ENCODE results near the gene PDIA6. TPM values are rescaled to one million over a fixed set of nuclear protein-coding genes. Genes with fewer than 3 reads are reported as not detected.

Gene PDIA6
- total RNA-seq, 2 experiments from 2014 or later = 190 TPM

DNA sequence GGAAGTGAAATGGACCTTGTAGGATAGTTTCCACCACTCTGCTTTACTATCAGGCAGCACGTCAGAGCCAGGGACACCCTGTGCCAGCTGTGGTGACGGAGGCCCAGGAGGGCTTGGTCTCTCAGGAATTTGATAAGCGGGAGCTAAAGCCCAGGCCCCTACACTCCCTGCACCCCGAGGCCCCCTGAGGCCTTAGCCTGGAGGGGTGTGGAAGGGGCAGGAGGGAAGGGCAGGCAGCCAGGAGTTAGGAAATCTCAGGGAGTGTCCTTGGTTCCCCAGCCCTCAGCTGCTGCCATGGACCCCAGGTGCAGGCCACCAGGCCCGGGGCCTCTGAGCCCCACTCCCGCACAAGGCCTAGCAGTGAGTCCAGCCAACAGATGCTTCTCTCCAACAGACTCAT is 38.2 kb downstream of the PDIA6 start:
- POLR2A ChIA-PET = interaction anchor here (0.6 kb wide), 1 partner anchor 29 kb away, joined by 5 read pairs; no protein-coding TSS in a partner anchor
- CTCF ChIA-PET = no interaction called here

DNA sequence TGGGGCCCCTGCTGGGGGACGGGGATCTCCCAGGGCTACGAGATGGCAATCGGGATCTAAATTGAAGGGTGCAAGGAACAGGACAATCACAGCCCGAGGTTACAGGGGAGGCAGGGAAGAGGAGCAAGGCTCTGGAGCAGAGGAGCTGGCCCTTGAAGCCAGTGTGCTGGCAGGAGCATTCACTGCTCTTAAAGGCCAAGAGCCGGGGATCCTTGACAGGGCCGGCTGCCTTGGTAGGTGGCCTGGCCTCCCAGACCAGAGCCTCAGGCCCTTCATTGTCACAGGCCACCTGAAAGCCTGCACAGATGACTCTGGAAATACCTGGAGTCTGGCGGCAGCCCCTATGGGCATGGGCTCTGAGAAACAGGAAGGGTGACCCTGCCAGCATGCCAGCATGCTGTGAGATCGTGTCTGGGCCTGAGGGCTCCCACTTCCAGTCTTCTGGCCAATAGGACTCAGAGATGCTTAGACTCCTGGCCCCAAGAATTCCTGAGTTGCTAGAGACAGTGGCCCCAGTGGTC is 38.7 kb downstream of the PDIA6 start:
- POLR2A ChIA-PET = interaction anchor here (0.6 kb wide), 1 partner anchor 28 kb away, joined by 5 read pairs; no protein-coding TSS in a partner anchor
- CTCF ChIA-PET = no interaction called here

DNA sequence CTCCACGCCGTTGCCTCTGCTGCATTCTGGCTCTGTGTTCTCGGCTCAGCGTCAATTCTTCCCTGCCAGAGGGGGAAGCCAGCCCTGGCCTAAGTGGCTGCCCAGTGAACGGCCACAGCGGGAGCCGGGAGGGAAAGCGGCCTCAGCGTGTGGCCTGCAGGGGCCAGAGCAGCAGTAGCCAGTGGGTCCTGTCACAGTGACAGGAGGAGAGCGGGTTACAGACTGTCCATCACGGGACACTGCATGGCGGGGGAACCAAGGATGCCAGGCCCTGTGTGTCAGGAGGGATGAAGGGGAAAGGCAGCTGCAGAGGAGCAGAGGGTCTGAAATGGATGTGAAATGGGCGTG is 39.7 kb downstream of the PDIA6 start:
- ChIA-PET CTCF (no interaction called here), POLR2A (no interaction called here)

DNA sequence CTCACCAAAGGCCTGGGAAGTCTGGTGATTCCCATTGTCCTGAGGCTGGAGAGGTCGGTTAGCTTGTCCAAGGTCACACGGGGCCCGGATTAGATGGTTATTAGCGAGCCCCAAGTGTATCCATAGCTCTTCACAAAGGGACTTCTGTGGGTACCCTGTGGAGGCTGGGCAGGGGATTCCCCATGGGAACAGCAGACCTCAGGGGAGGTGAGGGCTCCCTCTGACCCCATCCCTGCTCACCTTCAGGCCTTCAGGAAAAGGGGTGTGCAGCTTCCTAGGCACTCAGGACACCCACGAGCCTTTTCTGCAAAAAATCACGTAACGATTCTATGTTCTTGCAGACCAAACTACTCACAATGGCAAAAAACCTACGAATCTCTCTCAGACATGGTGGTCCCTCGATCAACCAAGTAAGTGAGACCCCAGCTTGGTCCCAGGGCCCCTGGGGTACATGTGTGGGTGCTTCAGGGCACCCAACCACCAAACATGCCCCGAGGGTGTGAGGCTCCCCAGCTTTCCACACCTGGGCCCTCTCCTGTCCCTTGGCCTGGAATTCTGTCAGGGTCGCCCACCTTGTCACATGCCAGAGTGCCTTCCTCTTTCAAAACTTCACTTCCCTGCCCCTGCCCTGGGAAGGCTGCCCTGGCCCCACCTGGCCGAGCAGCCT is 40.3 kb downstream of the PDIA6 start:
- CTCF ChIA-PET = no interaction called here

DNA sequence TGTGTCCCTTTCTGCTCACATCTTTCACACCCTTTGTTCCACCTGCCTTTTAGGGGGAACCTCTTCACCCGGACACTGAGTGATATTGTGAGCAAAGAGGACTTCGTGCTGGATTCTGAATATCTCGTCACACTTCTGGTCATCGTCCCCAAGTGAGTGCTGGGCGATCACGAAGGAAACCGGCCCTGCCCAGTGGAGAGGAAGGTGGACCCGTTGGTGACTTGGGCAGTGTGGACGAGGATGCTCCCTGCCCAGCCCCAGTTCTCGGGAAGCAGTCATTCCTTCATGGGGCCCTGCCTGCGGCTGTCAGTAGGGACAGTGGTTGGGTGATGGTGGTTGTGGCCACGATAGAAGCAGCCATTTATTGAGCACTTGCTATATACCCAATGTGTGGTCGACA is 40.8 kb downstream of the PDIA6 start:
- ChIA-PET POLR2A (no interaction called here), CTCF (no interaction called here)

More for the DNA sequence above, 40.3 kb downstream of the PDIA6 start:
- POLR2A ChIA-PET = no interaction called here

DNA sequence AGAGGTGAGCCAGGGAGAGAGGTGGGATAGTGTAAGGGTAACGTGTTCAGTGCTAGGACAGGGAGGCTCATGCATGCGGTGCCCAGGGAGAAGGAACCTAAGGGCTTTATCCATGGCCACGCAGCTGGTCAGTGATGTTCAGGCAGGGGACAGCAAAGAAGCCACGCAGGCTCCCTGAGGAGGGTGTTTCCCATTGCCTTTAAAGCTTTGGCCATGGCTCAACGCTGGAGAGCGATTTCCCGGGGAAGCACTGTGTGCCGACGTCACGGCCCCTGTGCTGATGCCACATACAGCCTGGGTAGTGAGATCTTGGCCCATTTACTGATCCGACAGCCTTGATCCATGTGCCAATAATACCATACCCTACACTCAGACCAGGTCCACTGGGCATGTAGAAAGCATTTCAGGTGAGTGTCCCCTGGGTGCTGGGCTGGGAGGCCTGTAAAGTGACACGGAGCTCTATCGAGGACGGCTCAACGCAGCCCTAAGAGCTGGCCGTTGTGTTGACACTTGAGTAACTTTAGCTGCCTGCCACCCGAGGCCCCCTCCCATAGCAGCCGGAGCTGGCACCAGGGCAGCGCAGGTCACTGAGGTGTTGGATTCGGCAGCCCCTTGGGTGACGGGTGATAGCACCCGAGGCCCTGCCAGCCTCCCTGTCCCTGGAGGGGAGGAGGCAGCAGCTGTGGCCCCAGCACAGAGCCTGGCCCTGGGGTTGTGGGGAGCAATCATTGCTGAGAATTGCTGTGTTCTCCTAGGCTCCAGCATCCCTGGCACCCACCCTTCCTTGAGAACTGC is 41.4 kb downstream of the PDIA6 start:
- CTCF ChIA-PET = no interaction called here
- POLR2A ChIA-PET = no interaction called here

DNA sequence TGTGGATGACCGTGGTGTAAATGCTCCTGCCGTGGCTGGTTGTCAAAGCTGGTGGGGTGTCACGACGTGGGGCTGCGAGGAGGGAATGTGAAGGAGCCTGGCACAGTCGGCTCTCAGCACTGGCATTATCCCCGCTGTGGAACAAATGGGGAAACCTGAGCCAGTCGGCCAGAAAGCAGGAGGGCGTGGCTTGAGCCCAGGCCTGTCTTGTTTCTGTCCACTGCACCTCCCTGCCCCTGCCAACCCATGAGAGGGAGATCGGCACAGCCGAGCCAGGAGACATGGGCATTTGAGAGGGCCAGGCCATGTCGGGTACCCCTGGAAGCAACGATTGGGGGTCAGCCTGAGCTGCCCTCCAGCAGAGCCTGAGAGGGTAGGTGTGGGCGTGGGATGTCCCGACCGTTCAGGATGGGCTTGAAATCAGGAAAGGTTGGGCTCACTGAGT is 44.5 kb downstream of the PDIA6 start:
- ChIA-PET POLR2A (no interaction called here), CTCF (no interaction called here)

DNA sequence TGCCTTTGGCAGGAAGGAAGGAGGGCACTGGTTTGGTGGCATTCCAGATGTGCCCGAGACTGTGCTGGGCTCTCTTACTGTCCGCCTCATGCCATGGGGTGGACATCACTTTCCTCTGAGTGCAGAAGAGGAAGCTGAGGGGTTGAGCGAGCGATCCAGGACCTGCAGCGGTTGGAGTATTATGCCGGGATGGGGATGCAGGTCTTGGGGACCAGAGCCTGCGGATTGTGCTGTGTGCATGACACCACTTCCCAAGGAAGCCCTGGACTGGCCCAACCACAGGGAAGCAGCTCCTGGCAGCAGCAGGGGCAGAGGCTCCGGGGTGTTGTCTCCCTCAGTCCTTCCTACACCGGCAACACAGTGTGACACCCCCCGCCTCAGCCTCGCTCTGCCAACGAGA is 46.7 kb downstream of the PDIA6 start:
- CTCF ChIA-PET = no interaction called here
- POLR2A ChIA-PET = no interaction called here

DNA sequence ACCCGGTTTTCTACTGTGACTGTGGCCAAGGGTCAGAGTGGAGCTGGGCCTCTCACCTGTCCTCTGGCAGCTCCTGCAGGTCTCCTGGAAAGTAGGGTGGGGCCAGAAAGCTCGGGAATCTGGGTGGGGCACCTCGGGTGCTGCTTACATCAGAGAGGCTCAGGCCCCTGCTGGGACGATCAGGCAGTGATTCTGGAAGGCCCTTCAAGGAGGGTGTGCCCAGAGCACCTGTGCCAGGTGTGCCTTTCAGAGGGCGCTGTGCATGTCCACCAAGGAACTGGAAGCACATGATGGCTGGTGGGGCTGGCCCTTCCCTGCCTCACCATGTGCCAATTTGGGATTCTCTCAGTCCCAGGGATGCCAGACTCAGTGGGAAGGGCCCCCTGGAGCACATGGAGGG is 47.1 kb downstream of the PDIA6 start:
- ChIA-PET POLR2A (no interaction called here), CTCF (interaction anchor here (0.6 to 0.7 kb wide), 2 partner anchors 67 to 484 kb away, joined by 3 read pairs; no protein-coding TSS in a partner anchor)

DNA sequence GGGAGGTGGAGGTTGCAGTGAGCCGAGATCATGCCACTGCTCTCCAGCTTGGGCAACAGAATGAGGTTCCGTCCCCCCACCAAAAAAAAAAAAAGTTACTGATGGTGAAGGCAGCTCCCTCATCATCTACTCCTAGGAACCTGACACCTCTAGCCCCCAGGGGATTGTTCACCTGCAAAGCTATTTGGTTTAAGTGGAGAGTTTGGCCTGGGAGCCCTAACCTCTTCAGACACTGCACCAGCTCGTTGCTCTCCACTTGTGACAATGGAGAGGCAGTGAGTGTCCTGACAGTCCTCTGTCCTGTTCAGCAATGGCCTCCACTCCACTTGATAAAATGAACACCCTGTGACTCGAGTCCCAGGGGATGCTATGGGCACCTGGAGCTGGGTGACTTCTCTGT is 47.7 kb downstream of the PDIA6 start:
- POLR2A ChIA-PET = no interaction called here
- CTCF ChIA-PET = interaction anchor here (0.6 to 0.7 kb wide), 2 partner anchors 68 to 484 kb away, joined by 3 read pairs; no protein-coding TSS in a partner anchor

DNA sequence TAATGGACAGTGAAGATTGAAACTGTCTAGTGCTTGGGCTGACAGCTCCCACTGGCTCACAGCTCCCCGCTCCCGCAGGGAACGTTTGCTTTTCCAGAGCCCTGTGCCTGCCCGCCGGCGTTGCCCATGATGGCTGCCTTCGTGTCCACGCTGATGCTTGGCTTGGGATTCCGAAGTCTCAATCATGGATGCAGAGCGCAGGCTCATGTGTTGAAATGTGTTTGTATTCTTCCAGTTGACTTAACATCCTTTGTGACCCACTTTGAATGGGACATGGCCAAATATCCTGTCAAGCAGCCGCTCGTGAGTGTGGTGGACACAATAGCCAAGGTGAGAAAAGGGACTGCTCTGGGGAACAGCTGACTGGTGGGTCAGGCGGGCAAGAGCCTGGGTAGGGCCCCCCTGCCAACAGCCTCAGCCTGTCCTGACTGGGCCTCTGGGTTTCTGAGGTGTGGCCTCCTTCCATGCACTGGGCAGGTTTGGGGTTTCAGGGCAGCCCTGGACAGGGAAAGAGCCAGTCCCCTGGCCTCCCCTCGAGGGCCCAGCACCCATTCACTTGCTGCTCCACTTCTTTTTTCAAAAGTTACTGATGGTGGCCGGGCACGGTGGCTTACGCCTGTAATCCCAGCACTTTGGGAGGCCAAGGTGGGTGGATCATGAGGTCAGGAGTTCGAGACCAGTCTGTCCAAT is 48.3 kb downstream of the PDIA6 start:
- ChIA-PET CTCF (no interaction called here), POLR2A (no interaction called here)

DNA sequence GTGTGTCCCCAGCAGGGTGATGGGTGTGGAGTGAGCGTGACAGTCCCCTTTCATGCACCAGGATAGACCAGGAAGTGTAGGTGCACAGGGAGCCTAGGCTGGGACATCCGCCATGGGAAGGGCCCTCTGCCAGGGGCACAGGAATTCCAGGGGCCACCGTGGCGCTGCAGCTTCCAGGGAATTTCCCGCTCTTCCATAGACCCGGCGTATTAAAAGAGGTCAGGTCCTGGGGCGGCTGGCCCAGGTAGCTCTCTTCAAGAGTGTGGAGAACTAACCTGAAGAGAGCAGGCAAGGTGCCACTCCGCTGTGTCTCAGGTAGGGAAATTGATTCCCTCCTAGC is 49.2 kb downstream of the PDIA6 start:
- POLR2A ChIA-PET = no interaction called here
- CTCF ChIA-PET = no interaction called here

DNA sequence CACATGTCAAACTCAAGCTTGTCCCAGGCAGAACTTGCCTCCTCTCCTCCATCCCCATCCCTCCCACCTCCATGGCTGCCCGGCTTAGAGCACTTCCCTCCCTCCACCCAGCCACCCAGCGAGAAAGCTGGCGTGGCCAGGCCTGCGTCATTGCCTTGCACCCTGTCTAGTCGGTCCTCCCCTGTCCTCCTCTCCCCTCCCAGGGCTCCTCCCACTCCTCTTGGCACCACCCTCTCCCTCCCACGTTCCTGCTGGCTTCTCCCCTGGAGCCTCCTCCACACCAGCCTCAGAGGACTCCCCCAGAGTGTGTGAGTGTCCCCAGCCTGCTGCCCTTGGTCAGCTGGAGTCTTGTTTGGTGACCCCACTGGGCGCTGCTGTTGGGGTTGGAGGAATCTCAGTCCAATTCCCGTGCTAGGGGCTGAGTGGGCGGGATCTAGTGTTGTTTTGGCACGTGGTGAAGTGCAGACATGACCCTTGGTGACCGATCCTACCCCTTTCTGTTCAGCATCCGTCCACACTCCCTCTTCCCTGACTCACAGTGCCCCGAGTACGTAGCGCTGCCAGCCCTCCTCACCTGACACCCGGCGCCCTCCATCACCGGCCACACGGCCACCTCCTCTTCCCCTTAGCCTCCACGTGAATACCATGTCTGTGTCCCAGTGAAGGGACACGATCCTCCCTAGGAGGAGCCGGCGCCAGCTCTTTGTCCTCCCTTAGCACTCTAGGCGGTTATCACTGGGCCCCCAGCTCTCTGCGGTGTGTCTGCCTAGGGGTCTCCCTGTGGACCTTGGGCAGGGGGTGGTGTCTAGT is 49.7 kb downstream of the PDIA6 start:
- ChIA-PET CTCF (interaction anchor here (0.9 kb wide), 1 partner anchor 15 kb away, joined by 3 read pairs; no protein-coding TSS in a partner anchor), POLR2A (no interaction called here)

DNA sequence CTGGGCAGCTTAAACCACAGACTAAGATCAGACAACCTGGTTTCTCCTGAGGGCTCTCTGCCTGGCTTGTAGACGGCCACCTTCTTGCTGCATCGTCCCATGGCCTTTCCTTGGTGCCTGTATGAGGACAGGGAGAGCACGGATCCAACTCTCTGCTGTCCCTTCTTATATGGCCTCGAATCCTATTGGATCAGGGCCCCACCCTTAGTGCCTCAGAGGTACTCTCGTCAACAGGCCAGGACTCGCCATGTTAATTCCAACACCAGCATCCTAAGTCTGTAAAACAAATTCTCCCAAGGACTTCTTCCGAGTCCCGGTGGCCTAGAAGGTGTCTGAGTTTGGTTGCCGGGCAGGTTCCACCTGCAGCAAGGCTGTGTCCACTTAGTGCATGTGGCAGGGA is 51.0 kb downstream of the PDIA6 start:
- ChIA-PET CTCF (no interaction called here), POLR2A (no interaction called here)

DNA sequence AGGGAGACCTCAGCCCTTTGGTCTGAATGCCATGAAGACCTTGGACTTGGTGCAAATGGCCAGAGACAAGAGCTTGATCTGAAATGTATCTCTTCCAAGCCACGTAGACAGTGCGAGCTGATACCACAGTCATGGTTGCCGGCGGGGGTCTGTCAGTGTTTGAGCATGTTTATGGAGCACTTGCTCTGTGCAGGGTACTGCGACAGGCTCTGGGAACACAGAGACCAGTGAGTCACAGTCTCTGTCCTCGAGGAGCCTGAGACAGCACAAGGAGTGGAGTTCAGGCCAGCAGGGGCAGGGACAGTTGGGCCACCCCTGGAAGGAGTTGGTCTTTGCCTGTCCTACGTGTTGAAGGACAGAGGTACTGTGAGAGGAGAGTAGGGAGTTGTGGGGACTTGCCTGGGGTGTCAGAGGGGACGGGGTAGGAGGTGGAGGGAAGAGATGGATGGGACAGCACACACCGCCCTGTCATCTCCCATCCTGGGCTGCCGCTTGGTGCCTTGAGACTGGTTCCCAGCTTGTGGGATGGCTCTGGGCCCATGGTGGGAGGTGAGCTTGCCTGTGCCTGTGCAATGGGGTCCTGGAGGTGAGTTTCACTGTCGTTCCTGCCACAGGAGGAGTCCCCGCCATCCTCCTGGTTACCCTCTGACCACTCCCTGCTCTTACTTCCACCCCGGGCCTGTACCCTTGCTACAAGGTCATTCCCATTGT is 51.6 kb downstream of the PDIA6 start:
- CTCF ChIA-PET = interaction anchor here (0.5 to 0.8 kb wide), 2 partner anchors 358 to 880 kb away, joined by 3 read pairs; no protein-coding TSS in a partner anchor
- POLR2A ChIA-PET = no interaction called here

DNA sequence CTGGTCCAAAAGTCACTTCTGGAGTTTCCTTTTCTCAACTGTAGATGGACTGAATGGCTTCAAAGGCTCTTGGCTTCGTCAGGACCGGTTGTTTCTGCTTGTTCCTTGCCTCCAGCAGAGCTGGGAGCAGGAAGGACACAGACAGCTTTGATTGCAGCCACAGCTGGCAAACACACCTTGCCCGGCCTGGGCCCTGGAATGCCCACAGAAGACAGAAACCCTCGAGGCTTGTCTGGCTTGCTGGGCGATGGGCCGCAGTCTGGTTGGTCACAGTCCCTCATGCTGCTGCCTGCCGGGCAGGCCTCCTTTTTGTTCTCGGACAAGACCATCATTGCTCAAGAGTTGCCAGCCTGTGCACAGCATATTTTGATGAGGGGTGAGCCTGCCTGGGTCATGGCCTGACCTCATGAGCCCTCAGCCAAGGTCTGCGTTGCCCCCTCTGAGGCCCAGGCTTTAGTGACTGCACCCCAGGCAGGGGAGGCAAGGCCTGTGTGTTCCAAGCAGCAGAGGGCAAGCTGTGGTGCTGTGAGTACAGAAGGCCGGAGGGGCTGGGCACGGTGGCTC is 53.4 kb downstream of the PDIA6 start:
- ChIA-PET CTCF (no interaction called here), POLR2A (no interaction called here)

DNA sequence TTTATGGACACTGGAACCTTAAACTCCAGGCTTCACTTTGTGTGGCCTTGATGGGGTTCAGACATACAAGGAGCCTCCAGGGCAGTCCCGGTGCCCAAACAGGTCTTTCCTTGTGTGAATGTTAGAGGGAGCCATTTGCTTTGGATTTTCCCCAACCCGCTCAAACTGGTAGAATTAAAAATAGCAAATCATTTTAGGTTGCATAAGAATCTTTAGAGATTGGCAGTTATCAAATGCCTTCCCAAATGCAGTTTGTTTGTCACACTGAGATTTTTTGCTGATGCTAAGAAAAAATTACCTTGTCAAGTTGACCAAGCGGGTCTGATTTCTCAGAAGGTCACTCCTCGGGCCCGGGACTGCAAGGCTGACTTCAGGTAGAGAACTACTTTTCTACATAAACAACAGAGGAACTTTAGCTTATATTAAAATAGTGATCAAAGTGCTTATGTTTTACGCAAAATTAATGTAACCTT is 54.7 kb downstream of the PDIA6 start:
- POLR2A ChIA-PET = no interaction called here
- CTCF ChIA-PET = no interaction called here

DNA sequence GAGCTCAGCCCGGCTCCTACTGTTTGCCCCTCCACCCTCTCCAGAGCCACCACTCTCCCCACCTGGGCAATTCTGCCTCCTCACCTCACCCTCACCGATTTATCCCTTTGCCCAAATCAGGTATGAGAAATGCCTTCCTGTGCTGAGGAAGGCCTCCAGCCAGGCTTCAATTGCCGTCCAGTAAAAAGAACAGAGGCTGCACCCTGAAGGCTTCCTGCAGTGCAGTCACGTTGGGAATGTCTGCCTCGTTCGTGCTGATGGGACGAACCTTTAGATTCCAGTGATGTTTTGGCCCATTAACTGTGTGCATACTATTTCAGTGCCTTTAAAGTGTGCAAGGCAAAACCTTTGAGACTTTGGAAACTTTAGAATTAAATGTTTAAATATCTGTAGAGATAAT is 57.0 kb downstream of the PDIA6 start:
- ChIA-PET CTCF (no interaction called here), POLR2A (no interaction called here)

DNA sequence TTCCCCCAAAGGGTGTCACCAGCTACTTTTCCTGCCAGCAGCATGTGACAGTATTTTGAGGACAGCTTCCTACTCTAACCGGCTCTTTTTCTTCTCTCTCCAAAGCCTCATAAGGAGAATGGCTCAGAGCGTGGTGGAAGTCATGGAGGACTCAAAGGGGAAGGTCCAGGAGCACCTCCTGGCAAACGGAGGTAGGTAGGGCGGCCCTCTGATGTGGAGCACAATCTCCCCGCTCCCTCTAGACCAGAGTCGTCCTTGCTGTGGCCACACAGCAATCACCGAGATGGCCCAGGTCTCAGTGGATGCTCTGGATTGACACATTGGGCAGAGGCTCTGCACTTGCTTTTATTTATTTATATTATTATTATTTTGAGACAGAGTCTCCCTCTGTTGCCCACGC is 58.7 kb downstream of the PDIA6 start:
- POLR2A ChIA-PET = no interaction called here
- CTCF ChIA-PET = interaction anchor here (0.8 kb wide), 1 partner anchor 79 kb away, joined by 3 read pairs; no protein-coding TSS in a partner anchor
